Body of pancreas (tissue), 4 donors: ENCODE measurements around the gene UGT3A2. TPM values are rescaled to one million over a fixed set of nuclear protein-coding genes. Genes with fewer than 3 reads are reported as not detected.

Experiments used
- ATAC-seq: fragments of 150-250 bp; one replicate; pipeline ENCODE4 v1.9.1; 2016
- DNase-seq, 4 donors: peaks; one replicate each; pipeline ENCODE4 v3.0.0-alpha.2; 2019
- H3K27ac ChIP-seq, 4 donors: fragments of 200-600 bp; sonication (generic); 1 replicate in 3 of 4; 2 replicates in 1 of 4; pipeline versions ENCODE4 v1.5.1 to v1.6.1; 2016 to 2019; ENCODE audit warnings: mild to moderate bottlenecking in 1 of 4, mixed read lengths in 1 of 4, moderate library complexity in 1 of 4
- H3K27me3 ChIP-seq, 2 donors: fragments of 200-600 bp; sonication (generic); one replicate each; pipeline ENCODE4 v1.6.0; 2016; ENCODE audit warnings: mild to moderate bottlenecking in 1 of 2
- H3K36me3 ChIP-seq, 2 donors: fragments of 200-600 bp; sonication (generic); replicated peaks in 1 of 2; 2 replicates each; pipeline ENCODE4 v1.5.1; 2016; ENCODE audit warnings: low read depth in 2 of 2; ENCODE audit not compliant: insufficient read depth in 1 of 2
- H3K4me1 ChIP-seq: fragments of 200-600 bp; sonication (generic); one replicate; pipeline ENCODE4 v1.6.0; 2016
- H3K4me3 ChIP-seq, 2 donors: fragments of 200-600 bp; sonication (generic); 1 replicate in 1 of 2; 2 replicates in 1 of 2; pipeline ENCODE4 v1.5.1; 2016 to 2019
- H3K9me3 ChIP-seq, 3 donors: fragments of 200-600 bp; sonication (generic); 1 replicate in 2 of 3; 2 replicates in 1 of 3; pipeline ENCODE4 v1.5.1; 2016
- CTCF ChIP-seq, 7 experiments: fragments of 450-650 bp in 4 of 7; fragments of 200-600 bp in 3 of 7; sonication (generic) in 3 of 7; IDR thresholded peaks; one replicate each; pipeline ENCODE4 v1.5.1; 2016 to 2019; ENCODE audit warnings: antibody characterized with exemption in 7 of 7
- POLR2A ChIP-seq, 3 donors: fragments of 450-650 bp; IDR thresholded peaks; one replicate each; pipeline ENCODE4 v1.6.1; 2016; ENCODE audit warnings: antibody characterized with exemption in 3 of 3, mild to moderate bottlenecking in 2 of 3
- WGBS, 2 donors: methylation state at CpG; one replicate each; pipeline ENCODE4 v1.1.5; 2017; 5-methylcytosine and 5-hydroxymethylcytosine counted together
- intact Hi-C: fragments of 100-400 bp; cut with DNase I; formaldehyde crosslinking; loops from one replicate; pipeline ENCODE4 v1.15.1; 2023
- total RNA-seq, 2 donors: library from RNA; depleted of rRNA; stranded (reverse); fragments of >200 nt; gene quantifications; one replicate each; pipeline ENCODE4 v1.1.0, GENCODE V29; 2016

Gene UGT3A2
- total RNA-seq, 2 donors from 2014 or later = not detected

GRCh38 chr5:36047384-36048160, 19.1 kb downstream of the UGT3A2 start:
- Histone ChIP-seq H3K36me3 (no peaks in the 10 kb centered on the region), H3K9me3 (no peaks in the 10 kb centered on the region), H3K27me3 (no peaks in the 10 kb centered on the region), H3K4me1 (no peaks in the 10 kb centered on the region), H3K4me3 (no peak overlapping the region), H3K27ac (no peak overlapping the region)
- no peak for TF ChIP-seq POLR2A (IDR thresholded peaks at IDR 0.05)
- TF ChIP-seq CTCF (IDR thresholded peaks at IDR 0.05) = no peak
- ATAC-seq (no peak), DNase-seq (no peak)
- 68 to 78% methylated on average over 3 of the region's 3 CpGs for WGBS, 2 donors
- intact Hi-C loops = no loop called here

GRCh38 chr5:36045895-36046294, 20.8 kb downstream of the UGT3A2 start:
- no peaks in the 10 kb centered on the region for H3K9me3 ChIP-seq
- no peaks in the 10 kb centered on the region for H3K27me3 ChIP-seq
- no peaks in the 10 kb centered on the region for H3K4me1 ChIP-seq
- no peaks in the 10 kb centered on the region for H3K36me3 ChIP-seq
- DNase-seq = no peak
- WGBS, 2 donors = 48% methylated on average over 3 of the region's 3 CpGs
- intact Hi-C loops = no loop called here
- no peak for ATAC-seq
- H3K27ac ChIP-seq = no peak overlapping the region
- TF ChIP-seq CTCF (IDR thresholded peaks at IDR 0.05) (no peak), POLR2A (IDR thresholded peaks at IDR 0.05) (no peak)
- H3K4me3 ChIP-seq = no peak overlapping the region

- Histone ChIP-seq H3K36me3 (no peaks in the 10 kb centered on the region), H3K27me3 (no peaks in the 10 kb centered on the region), H3K4me1 (no peaks in the 10 kb centered on the region), H3K9me3 (no peaks in the 10 kb centered on the region), H3K4me3 (no peak overlapping the region), H3K27ac (no peak overlapping the region)
- no peak for TF ChIP-seq CTCF (IDR thresholded peaks at IDR 0.05)
- no peak for TF ChIP-seq POLR2A (IDR thresholded peaks at IDR 0.05)
- intact Hi-C loops = no loop called here
- no peak for DNase-seq
- no peak for ATAC-seq
Measured at GRCh38 chr5:36041537-36041845, 25.2 kb downstream of the UGT3A2 start.

GRCh38 chr5:36040651-36041536, 25.8 kb downstream of the UGT3A2 start:
- no peak overlapping the region for H3K4me3 ChIP-seq
- TF ChIP-seq POLR2A (IDR thresholded peaks at IDR 0.05) (no peak), CTCF (IDR thresholded peaks at IDR 0.05) (no peak)
- H3K9me3 ChIP-seq = no peaks in the 10 kb centered on the region
- no peaks in the 10 kb centered on the region for H3K4me1 ChIP-seq
- H3K27me3 ChIP-seq = no peaks in the 10 kb centered on the region
- intact Hi-C loops = no loop called here
- no peak overlapping the region for H3K27ac ChIP-seq
- H3K36me3 ChIP-seq = no peaks in the 10 kb centered on the region
- DNase-seq = no peak
- no peak for ATAC-seq
- WGBS, 2 donors = 62 to 79% methylated on average over 3 of the region's 3 CpGs
